Right lobe of liver (tissue), 6 donors: Measurements from ENCODE around the gene PARVA. TPM values are rescaled to one million over a fixed set of nuclear protein-coding genes. Genes with fewer than 3 reads are reported as not detected.
"Not testable (repeated sequence)": the region's sequence is repeated elsewhere in the genome, so short reads cannot be mapped to it uniquely, and the experiment has no call there.

Experiments
- ATAC-seq, 4 donors: fragments of 200-7000 bp; cut with Tn5 transposase; one replicate each; pipeline ENCODE4 v1.9.1; 2020; ENCODE audit warnings: mild to moderate bottlenecking in 4 of 4, moderate library complexity in 4 of 4
- DNase-seq, 3 donors: peaks; one replicate each; pipeline ENCODE4 v3.0.0-alpha.2; 2020
- H3K27ac ChIP-seq, 3 donors: fragments of 200-600 bp; one replicate each; pipeline ENCODE4 v1.8.0; 2022
- H3K27me3 ChIP-seq, 2 donors: fragments of 200-600 bp; one replicate each; pipeline ENCODE4 v1.8.0; 2022
- H3K36me3 ChIP-seq, 4 donors: fragments of 200-600 bp; sonication (generic) in 1 of 4; one replicate each; pipeline versions ENCODE4 v1.5.1 to v1.8.0; 2017 to 2022; ENCODE audit warnings: control low read depth in 1 of 4
- H3K4me1 ChIP-seq, 4 donors: fragments of 200-600 bp; sonication (generic) in 1 of 4; one replicate each; pipeline versions ENCODE4 v1.5.1 to v1.8.0; 2017 to 2022; ENCODE audit warnings: control low read depth in 1 of 4
- H3K4me3 ChIP-seq, 3 donors: fragments of 200-600 bp; one replicate each; pipeline ENCODE4 v1.8.0; 2022
- H3K9me3 ChIP-seq, 4 donors: fragments of 200-600 bp; sonication (generic) in 1 of 4; one replicate each; pipeline versions ENCODE4 v1.5.1 to v1.8.0; 2017 to 2022; ENCODE audit warnings: control low read depth in 1 of 4
- CTCF ChIP-seq, 4 donors: fragments of 200-600 bp in 3 of 4; fragments of 450-650 bp in 1 of 4; IDR thresholded peaks; one replicate each; pipeline versions ENCODE4 v1.5.1 to v1.8.0; 2016 to 2022; ENCODE audit warnings: antibody characterized with exemption in 4 of 4, mild to moderate bottlenecking in 2 of 4
- POLR2A ChIP-seq: fragments of 450-650 bp; IDR thresholded peaks from one replicate; pipeline ENCODE4 v1.6.1; 2017; ENCODE audit warnings: antibody characterized with exemption, mild to moderate bottlenecking
- WGBS: methylation state at CpG from one replicate; pipeline ENCODE4 v1.1.6; 2018; ENCODE audit warnings: low coverage, low lambda C conversion rate; ENCODE audit not compliant: insufficient coverage; ENCODE audit errors: missing lambda C conversion rate; 5-methylcytosine and 5-hydroxymethylcytosine counted together
- intact Hi-C, 2 donors: fragments of 100-400 bp; cut with DNase I; formaldehyde crosslinking; loops; one replicate each; pipeline versions ENCODE4 v1.11.2 to v1.14.1; 2022
- total RNA-seq, 6 experiments: library from RNA; depleted of rRNA in 2 of 6; stranded (reverse); fragments of >200 nt in 2 of 6; fragmentation: NEBNext Ultra II Directional in 3 of 6; extraction: Animal tissue kit (Norgen Biotek cat#: 25700) in 3 of 6; gene quantifications; one replicate each; pipeline versions ENCODE4 v1.1.0 to v1.2.4, GENCODE V29; 2016 to 2023
- donor health status: DM: no; HTN: yes; CAD: no.
- donor health status: DM: no; HTN: no; CAD: no.
- donor health status: DM: no; HTN: no; CAD: no.
- donor health status: DM: no; HTN: yes; CAD: no.
- donor health status: DM: no; HTN: yes; CAD: no.

The PARVA gene
- total RNA-seq, 6 experiments from 2014 or later: 11.1 to 27.5 (median 21.8) TPM

DNA sequence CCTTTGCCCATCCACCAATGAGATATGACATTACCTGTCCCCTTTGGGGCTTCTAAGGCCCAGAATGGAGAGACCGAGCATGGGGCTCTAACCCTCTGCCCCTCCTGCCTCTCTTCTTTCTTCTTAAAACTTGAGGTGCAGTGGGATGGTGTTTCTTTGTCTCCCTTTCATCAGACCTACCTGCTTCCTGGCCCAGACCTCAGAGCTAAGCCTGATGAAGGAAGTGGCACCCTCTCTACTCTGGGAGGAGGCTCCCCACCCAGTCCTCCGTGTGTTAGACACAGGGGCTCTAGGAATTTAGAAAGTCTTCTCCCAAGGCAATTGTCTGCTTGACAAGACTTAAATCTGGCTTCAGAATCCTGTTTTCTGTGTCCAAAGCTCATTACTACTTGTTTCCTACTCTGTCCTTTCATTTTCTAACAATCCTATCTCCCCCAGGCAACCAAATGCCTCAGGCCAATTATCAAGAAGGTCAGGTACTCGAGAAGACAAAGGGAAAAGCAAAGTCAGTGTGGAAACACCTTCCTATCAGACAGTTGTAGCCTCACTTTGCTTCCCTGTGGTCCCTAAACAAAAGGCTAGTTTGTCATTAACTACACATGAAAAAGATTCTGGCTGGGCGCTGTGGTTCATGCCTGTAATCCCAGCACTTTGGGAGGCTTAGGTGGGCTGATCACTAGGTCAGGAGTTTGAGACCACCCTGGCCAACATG lies 20.3 kb upstream of the PARVA start:
- peaks cover 0 to 8% (median 0%) of the 10 kb centered on the region in 4 donors for H3K4me1 ChIP-seq
- intact Hi-C loops: no loop called here
- 65% methylated on average over 4 of the region's 4 CpGs for WGBS

GRCh38 chr11:12357697-12358096 lies 19.7 kb upstream of the PARVA start:
- ATAC-seq, H3K27me3 ChIP-seq, H3K36me3 ChIP-seq, H3K4me3 ChIP-seq, DNase-seq, H3K9me3 ChIP-seq, intact Hi-C loops, H3K27ac ChIP-seq, H3K4me1 ChIP-seq: not testable (repeated sequence)
- WGBS: 86% methylated on average over 2 of the region's 3 CpGs

More for the DNA sequence above, 20.3 kb upstream of the PARVA start:
- ATAC-seq (no peak), DNase-seq (no peak)
- Histone ChIP-seq H3K36me3 (no peaks in the 10 kb centered on the region), H3K4me3 (no peak overlapping the region), H3K27ac (no peak overlapping the region), H3K27me3 (no peaks in the 10 kb centered on the region), H3K9me3 (no peaks in the 10 kb centered on the region)
- TF ChIP-seq POLR2A (no peak), CTCF (IDR thresholded peaks at IDR 0.05) (no peak)

GRCh38 chr11:12358302-12359188 lies 18.8 kb upstream of the PARVA start:
- peaks cover 0 to 8% (median 0%) of the 10 kb centered on the region in 4 donors for H3K4me1 ChIP-seq
- WGBS: 86% methylated on average over 12 of the region's 12 CpGs

DNA sequence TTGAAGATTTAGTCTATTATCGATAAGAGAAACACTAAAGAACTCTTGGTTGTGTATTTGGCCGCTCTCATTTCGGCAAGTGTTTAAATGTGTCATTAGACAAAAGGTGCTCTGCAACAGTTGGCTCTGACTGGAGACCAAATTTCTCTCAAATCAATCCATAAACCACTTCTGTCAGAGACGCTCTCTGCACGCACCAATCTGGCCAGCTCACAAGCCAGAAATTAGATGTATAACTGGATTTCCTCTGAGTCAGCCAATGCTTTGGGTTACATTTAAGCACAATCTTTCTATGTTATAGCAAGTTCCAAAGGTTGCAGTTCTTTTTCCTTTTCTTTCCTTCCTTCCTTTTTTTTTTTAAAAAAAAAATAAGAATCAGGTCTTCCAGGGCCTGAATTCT lies 17.6 kb upstream of the PARVA start:
- intact Hi-C loops: no loop called here
- TF ChIP-seq CTCF (IDR thresholded peaks at IDR 0.05) (no peak), POLR2A (no peak)
- Histone ChIP-seq H3K9me3 (no peaks in the 10 kb centered on the region), H3K27me3 (no peaks in the 10 kb centered on the region), H3K4me1 (peaks cover 0 to 8% (median 0%) of the 10 kb centered on the region in 4 donors), H3K36me3 (no peaks in the 10 kb centered on the region), H3K27ac (no peak overlapping the region), H3K4me3 (no peak overlapping the region)
- ATAC-seq (no peak), DNase-seq (no peak)
- 98% methylated on average over 5 of the region's 5 CpGs for WGBS

More at GRCh38 chr11:12358302-12359188, 18.8 kb upstream of the PARVA start:
- Histone ChIP-seq H3K27me3 (no peaks in the 10 kb centered on the region), H3K36me3 (no peaks in the 10 kb centered on the region), H3K9me3 (no peaks in the 10 kb centered on the region), H3K27ac (no peak overlapping the region), H3K4me3 (no peak overlapping the region)
- TF ChIP-seq CTCF (IDR thresholded peaks at IDR 0.05): no peak
- TF ChIP-seq POLR2A: no peak
- ATAC-seq (no peak), DNase-seq (no peak)
- intact Hi-C loops: no loop called here

- intact Hi-C loops: no loop called here
- ATAC-seq: no peak
Measured at GRCh38 chr11:12361682-12362081, 15.7 kb upstream of the PARVA start.

More at GRCh38 chr11:12361682-12362081, 15.7 kb upstream of the PARVA start:
- Histone ChIP-seq H3K9me3 (no peaks in the 10 kb centered on the region), H3K4me3 (no peak overlapping the region), H3K27me3 (no peaks in the 10 kb centered on the region), H3K27ac (no peak overlapping the region), H3K4me1 (peaks cover 0 to 8% (median 0%) of the 10 kb centered on the region in 4 donors), H3K36me3 (no peaks in the 10 kb centered on the region)
- whole genome bisulfite sequencing: 82% methylated on average over 3 of the region's 3 CpGs
- no peak for DNase-seq
- TF ChIP-seq POLR2A (no peak), CTCF (IDR thresholded peaks at IDR 0.05) (no peak)
